ENCODE measurements around the gene SACM1L.

DNA sequence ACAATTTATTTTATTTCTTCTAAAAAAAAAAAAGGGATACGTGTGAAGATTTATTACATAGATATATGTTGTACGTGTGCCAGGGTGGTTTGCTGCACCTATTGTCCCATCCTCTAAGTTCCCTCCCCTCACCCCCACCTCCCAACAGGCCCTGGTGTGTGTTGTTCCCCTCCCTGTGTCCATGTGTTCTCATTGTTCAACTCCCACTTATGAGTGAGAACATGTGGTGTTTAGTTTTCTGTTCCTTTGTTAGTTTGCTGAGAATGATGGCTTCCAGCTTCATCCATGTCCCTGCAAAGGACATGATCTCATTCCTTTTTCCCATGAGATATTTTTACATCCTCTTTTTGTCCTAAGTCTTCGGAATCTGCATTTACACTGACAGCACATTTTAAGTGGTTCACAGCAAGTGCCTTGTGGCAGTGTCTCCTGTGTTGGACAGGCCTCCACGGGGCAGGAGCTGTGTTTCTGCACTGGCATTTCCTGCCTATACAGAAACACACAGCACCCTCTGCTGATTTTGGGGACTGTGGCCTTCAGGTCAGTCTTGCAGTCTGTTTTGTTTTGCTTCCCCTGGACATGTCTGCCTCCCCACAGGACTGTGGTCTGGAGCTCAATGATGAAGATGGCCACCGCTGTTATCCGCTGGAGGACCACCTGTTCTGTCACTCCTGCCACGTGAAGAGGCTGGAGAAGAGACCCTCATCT lies 12.7 kb upstream of the SACM1L start:
- TF ChIP-seq CTCF (IDR thresholded peaks at IDR 0.05; ENCODE audit: low read depth, low read length, poor library complexity, severe bottlenecking): no peak
- no peak for TF ChIP-seq EZH2phosphoT487 (IDR thresholded peaks at IDR 0.05; ENCODE audit: borderline replicate concordance, low read length)

Data from DOHH2 (cell line).